Neural cell (in vitro differentiated cells): ENCODE data around the gene MAP10. TPM values are rescaled to one million over a fixed set of nuclear protein-coding genes. Genes with fewer than 3 reads are reported as not detected.
"Not testable (repeated sequence)": the region's sequence is repeated elsewhere in the genome, so short reads cannot be mapped to it uniquely, and the experiment has no call there.

ENCODE experiments used
- H2AFZ ChIP-seq: fragments of 200-600, 300-800 bp; sonication (generic), shearing (Covaris generic); 2 replicates; pipeline ENCODE4 v1.6.0; 2014; ENCODE audit warnings: low read depth, mild to moderate bottlenecking, antibody characterized with exemption, low read length, moderate library complexity
- H3F3A ChIP-seq: fragments of 200-600 bp; shearing (Covaris generic); 2 replicates; pipeline ENCODE4 v1.6.1; 2016; ENCODE audit warnings: mild to moderate bottlenecking, moderate library complexity, mixed read lengths, antibody characterized with exemption, low read length; ENCODE audit not compliant: insufficient read depth, poor library complexity, severe bottlenecking
- H3K27ac ChIP-seq: fragments of 200-600, 300-800 bp; sonication (generic), shearing (Covaris generic); 2 replicates; pipeline ENCODE4 v1.5.1; 2014; ENCODE audit warnings: mild to moderate bottlenecking, low read length, moderate library complexity
- H3K27me3 ChIP-seq: fragments of 300-800, 200-600 bp; sonication (generic), shearing (Covaris generic); 2 replicates; pipeline ENCODE4 v1.6.0; 2014; ENCODE audit warnings: mild to moderate bottlenecking, low read depth, low read length, moderate library complexity; ENCODE audit not compliant: insufficient read depth
- H3K36me3 ChIP-seq: fragments of 300-800, 200-600 bp; sonication (generic), shearing (Covaris generic); 2 replicates; pipeline ENCODE4 v1.5.1; 2014; ENCODE audit warnings: mild to moderate bottlenecking, antibody characterized with exemption, low read length, moderate library complexity; ENCODE audit not compliant: insufficient read depth
- H3K4me2 ChIP-seq: fragments of 300-800, 200-600 bp; sonication (generic), shearing (Covaris generic); 2 replicates; pipeline ENCODE4 v1.6.0; 2014; ENCODE audit warnings: mild to moderate bottlenecking, low read length
- H3K4me3 ChIP-seq: fragments of 300-800, 200-600 bp; sonication (generic), shearing (Covaris generic); 2 replicates; pipeline ENCODE4 v1.5.1; 2014; ENCODE audit warnings: mild to moderate bottlenecking, low read length, moderate library complexity
- H3K79me2 ChIP-seq: fragments of 200-600 bp; shearing (Covaris generic); replicated peaks from 2 replicates; pipeline ENCODE4 v1.6.0; 2014; ENCODE audit warnings: mild to moderate bottlenecking, low read length, moderate library complexity; ENCODE audit not compliant: insufficient read depth
- H3K9ac ChIP-seq: fragments of 300-800, 200-600 bp; sonication (generic), shearing (Covaris generic); 2 replicates; pipeline ENCODE4 v1.6.1; 2016; ENCODE audit warnings: mild to moderate bottlenecking, low read length, mixed read lengths
- H3K9me2 ChIP-seq: fragments of 200-600 bp; shearing (Covaris generic); 2 replicates; pipeline ENCODE4 v1.6.1; 2016; ENCODE audit warnings: mild to moderate bottlenecking, low read length, mixed read lengths; ENCODE audit not compliant: insufficient read depth
- H3K9me3 ChIP-seq: fragments of 200-600, 300-800 bp; sonication (generic), shearing (Covaris generic); 2 replicates; pipeline ENCODE4 v1.6.1; 2016; ENCODE audit warnings: mild to moderate bottlenecking, mixed run types, low read length, moderate library complexity, mixed read lengths
- H4K20me1 ChIP-seq: fragments of 200-600 bp; shearing (Covaris generic); 2 replicates; pipeline ENCODE4 v1.6.1; 2016; ENCODE audit warnings: mild to moderate bottlenecking, mixed run types; ENCODE audit not compliant: insufficient read depth
- CTCF ChIP-seq: fragments of 450-650 bp; IDR thresholded peaks from 2 replicates; pipeline ENCODE4 v1.5.1; 2014; ENCODE audit warnings: antibody characterized with exemption, mild to moderate bottlenecking, moderate library complexity; ENCODE audit not compliant: poor library complexity, severe bottlenecking
- EP300 ChIP-seq: fragments of 450-650 bp; conservative IDR thresholded peaks from 2 replicates; pipeline ENCODE4 v1.6.1; 2014; ENCODE audit warnings: antibody characterized with exemption, mild to moderate bottlenecking, moderate library complexity; ENCODE audit not compliant: poor library complexity, severe bottlenecking
- EZH2 ChIP-seq: fragments of 200-600, 300-800 bp; shearing (Covaris generic), sonication (generic); IDR thresholded peaks from 2 replicates; pipeline ENCODE4 v1.6.1; 2014; ENCODE audit warnings: antibody characterized with exemption, low read length, borderline replicate concordance, mild to moderate bottlenecking; ENCODE audit not compliant: insufficient read depth, poor library complexity, severe bottlenecking
- MXI1 ChIP-seq: fragments of 450-650 bp; conservative IDR thresholded peaks from 2 replicates; pipeline ENCODE4 v1.6.1; 2014; ENCODE audit warnings: antibody characterized with exemption, mild to moderate bottlenecking; ENCODE audit not compliant: poor library complexity, severe bottlenecking
- POLR2AphosphoS5 ChIP-seq: IDR thresholded peaks from 2 replicates; pipeline ENCODE4 v1.6.1; 2012
- RAD21 ChIP-seq: fragments of 450-650 bp; conservative IDR thresholded peaks from 2 replicates; pipeline ENCODE4 v1.6.1; 2014; ENCODE audit warnings: antibody characterized with exemption, mild to moderate bottlenecking, moderate library complexity
- REST ChIP-seq: IDR thresholded peaks from 2 replicates; pipeline ENCODE4 v1.6.1; 2012; ENCODE audit warnings: borderline replicate concordance
- SMC3 ChIP-seq: fragments of 450-650 bp; conservative IDR thresholded peaks from 2 replicates; pipeline ENCODE4 v1.6.1; 2014; ENCODE audit warnings: antibody characterized with exemption, mild to moderate bottlenecking, moderate library complexity; ENCODE audit not compliant: poor library complexity
- TAF1 ChIP-seq: IDR thresholded peaks from 2 replicates; pipeline ENCODE4 v1.6.1; 2012; ENCODE audit warnings: low read depth
- polyA plus RNA-seq: library from polyadenylated mRNA; depleted of rRNA; stranded (reverse); fragments of >200 nt; gene quantifications from 2 replicates; pipeline ENCODE4 v1.2.3, GENCODE V29; 2014

MAP10 gene
- polyA plus RNA-seq, 1 donor from 2014 or later, result 1.1 TPM

GRCh38 chr1:232780354-232780753 is 24.9 kb upstream of the MAP10 start:
- H3K9ac ChIP-seq, result no peak overlapping the region
- no peak overlapping the region for H2AFZ ChIP-seq
- no peaks in the 10 kb centered on the region for H3K79me2 ChIP-seq
- H3K36me3 ChIP-seq, result no peaks in the 10 kb centered on the region
- H3K9me2 ChIP-seq, result no peaks in the 10 kb centered on the region
- no peaks in the 10 kb centered on the region for H4K20me1 ChIP-seq
- H3K27ac ChIP-seq, result no peak overlapping the region
- H3K4me2 ChIP-seq, result no peak overlapping the region
- H3K4me3 ChIP-seq, result no peak overlapping the region
- no peaks in the 10 kb centered on the region for H3K9me3 ChIP-seq
- H3F3A ChIP-seq, result no peaks in the 10 kb centered on the region
- no peaks in the 10 kb centered on the region for H3K27me3 ChIP-seq
- TF ChIP-seq SMC3, result no peak
- TF ChIP-seq TAF1, result no peak

DNA sequence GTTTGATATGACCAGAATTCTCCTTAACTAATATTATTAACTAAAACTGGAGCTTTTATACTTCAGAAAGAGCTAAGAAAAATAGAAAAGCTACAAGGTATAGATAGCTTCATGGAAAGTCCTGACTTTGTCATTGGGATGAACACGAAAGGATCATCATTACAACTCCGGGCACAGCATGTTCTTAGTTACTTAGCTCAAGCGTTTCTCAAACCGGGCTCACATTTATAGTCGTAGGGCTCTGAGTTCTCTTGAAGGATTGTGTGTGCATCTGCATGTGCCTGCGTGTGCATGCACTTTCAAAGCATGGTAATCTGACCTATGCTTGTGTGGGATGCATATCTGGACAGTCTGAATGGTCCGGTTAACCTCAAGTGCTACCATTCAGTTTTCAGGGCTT is 20.4 kb upstream of the MAP10 start:
- no peaks in the 10 kb centered on the region for H3K36me3 ChIP-seq
- no peak overlapping the region for H3K4me3 ChIP-seq
- H3K9me2 ChIP-seq, result no peaks in the 10 kb centered on the region
- H3K79me2 ChIP-seq, result no peaks in the 10 kb centered on the region
- no peak overlapping the region for H2AFZ ChIP-seq
- TF ChIP-seq CTCF, result no peak
- no peak for TF ChIP-seq EZH2
- no peaks in the 10 kb centered on the region for H3K27me3 ChIP-seq
- H3K27ac ChIP-seq, result no peak overlapping the region
- H3K4me2 ChIP-seq, result no peak overlapping the region
- H3K9me3 ChIP-seq, result no peaks in the 10 kb centered on the region
- no peak overlapping the region for H3K9ac ChIP-seq
- H4K20me1 ChIP-seq, result no peaks in the 10 kb centered on the region
- H3F3A ChIP-seq, result no peaks in the 10 kb centered on the region

- H3F3A ChIP-seq, H3K36me3 ChIP-seq, H4K20me1 ChIP-seq, H3K79me2 ChIP-seq, H2AFZ ChIP-seq, H3K27ac ChIP-seq, H3K9me3 ChIP-seq, H3K9ac ChIP-seq, H3K4me3 ChIP-seq, H3K4me2 ChIP-seq, H3K27me3 ChIP-seq, H3K9me2 ChIP-seq: not testable (repeated sequence)
Observed at GRCh38 chr1:232785630-232786029, 19.6 kb upstream of the MAP10 start.

- Histone ChIP-seq H3K27me3 (no peaks in the 10 kb centered on the region), H3K4me2 (no peak overlapping the region), H3F3A (no peaks in the 10 kb centered on the region), H2AFZ (no peak overlapping the region), H3K9me2 (no peaks in the 10 kb centered on the region), H4K20me1 (no peaks in the 10 kb centered on the region), H3K4me3 (no peak overlapping the region), H3K9ac (no peak overlapping the region), H3K79me2 (no peaks in the 10 kb centered on the region), H3K9me3 (no peaks in the 10 kb centered on the region), H3K27ac (no peak overlapping the region), H3K36me3 (no peaks in the 10 kb centered on the region)
- no peak for TF ChIP-seq RAD21
- TF ChIP-seq CTCF, result no peak
- TF ChIP-seq EP300, result no peak
- no peak for TF ChIP-seq POLR2AphosphoS5
- no peak for TF ChIP-seq SMC3
- TF ChIP-seq MXI1, result no peak
- TF ChIP-seq EZH2, result no peak
- TF ChIP-seq TAF1, result no peak
- no peak for TF ChIP-seq REST
Observed at GRCh38 chr1:232786845-232787455, 18.3 kb upstream of the MAP10 start.
